Measurements from ENCODE around the gene DYNLL1.
"Not testable (repeated sequence)": the region's sequence is repeated elsewhere in the genome, so short reads cannot be mapped to it uniquely, and the experiment has no call there.

The DYNLL1 gene

DNA sequence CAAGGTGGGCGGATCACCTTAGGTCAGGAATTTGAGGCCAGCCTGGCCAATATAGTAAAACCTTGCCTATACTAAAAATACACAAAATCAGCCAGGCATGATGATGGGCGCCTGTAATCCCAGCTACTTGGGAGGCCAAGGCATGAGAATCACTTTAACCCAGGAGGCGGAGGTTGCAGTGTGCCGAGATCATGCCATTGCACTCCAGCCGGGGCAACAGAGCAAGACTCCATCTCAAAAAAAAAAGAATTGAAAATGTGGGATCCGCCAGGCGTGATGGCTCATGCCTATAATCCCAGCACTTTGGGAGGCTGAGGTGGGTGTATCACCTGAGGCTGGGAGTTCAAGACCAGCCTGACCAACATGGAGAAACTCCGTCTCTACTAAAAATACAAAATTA, 23.4 kb downstream of the DYNLL1 start:
- H3K27me3 Mint-ChIP-seq; H3K4me1 Mint-ChIP-seq (ENCODE audit: low read depth); H3K9me3 Mint-ChIP-seq; DNase-seq; H3K27ac Mint-ChIP-seq; H3K4me3 Mint-ChIP-seq: not testable (repeated sequence)
- H3K36me3 Mint-ChIP-seq (ENCODE audit: low read depth): peaks cover 48% of the 10 kb centered on the region

DNA sequence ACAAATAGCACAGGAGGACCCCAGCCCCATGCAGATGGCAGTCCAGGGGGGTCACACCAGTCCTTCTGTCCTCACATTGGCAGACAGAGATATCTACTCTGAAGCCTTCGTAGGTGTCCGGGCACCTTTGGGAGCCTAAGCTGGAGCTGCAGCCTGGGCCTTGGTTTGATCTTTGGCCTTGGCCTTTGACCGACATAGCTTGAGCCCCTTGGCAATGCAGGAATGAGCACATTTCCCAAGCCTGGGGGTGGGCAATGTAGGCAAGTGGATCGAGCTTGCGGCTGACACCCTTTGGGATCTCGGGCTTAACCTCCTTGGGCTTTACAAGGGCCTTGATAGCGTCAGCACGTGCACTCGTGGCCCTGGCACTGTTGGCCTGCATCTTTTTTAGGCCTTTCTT, 26.7 kb downstream of the DYNLL1 start:
- no peak overlapping the region for H3K27ac Mint-ChIP-seq
- no peaks in the 10 kb centered on the region for H3K9me3 Mint-ChIP-seq
- H3K4me3 Mint-ChIP-seq: no peak overlapping the region
- DNase-seq: no peak
- H3K36me3 Mint-ChIP-seq (ENCODE audit: low read depth): peaks cover 34% of the 10 kb centered on the region
- H3K4me1 Mint-ChIP-seq (ENCODE audit: low read depth): peaks cover 5% of the 10 kb centered on the region
- no peaks in the 10 kb centered on the region for H3K27me3 Mint-ChIP-seq

DNA sequence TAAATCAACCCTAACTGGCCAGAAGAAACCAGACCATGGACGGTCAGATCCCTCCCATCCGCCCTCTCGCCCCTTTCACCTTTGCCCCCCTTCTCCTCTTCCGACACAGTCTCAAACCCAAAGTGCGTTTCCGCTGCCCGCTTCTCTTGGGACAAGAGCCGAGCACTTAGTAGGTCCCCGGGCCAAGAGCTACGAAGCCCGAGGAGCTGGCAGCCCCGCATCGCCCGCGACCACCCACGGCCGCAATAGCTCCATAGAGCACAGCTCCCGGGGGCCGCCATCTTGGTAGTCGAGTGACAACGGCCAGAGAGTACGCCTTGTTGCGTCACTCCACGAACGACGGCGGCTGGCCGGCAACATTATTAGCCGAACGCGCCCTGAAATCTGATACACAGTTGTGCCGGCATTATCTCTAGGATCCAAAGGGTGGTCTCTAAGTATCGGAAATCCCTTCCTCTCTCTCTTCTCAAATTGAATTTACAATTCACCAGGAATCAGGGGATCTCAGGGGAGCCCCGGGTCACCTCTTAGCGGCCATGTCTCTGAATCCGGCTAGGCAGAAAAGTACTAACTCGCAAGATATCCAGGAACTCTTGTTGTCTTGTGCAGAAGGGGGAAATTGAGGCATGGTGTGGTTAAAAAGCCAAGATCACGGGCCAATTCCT, 33.1 kb downstream of the DYNLL1 start, which contains the start of gene COQ5:
Gene COQ5, minus strand, starts transcription at position 298 of the 665 bp plus-strand sequence. Its CDS starts 17 bp downstream, at position 281.
- Mint-ChIP-seq H3K27ac (peak within 1 kb of the TSS; percentile 98), H3K36me3 (ENCODE audit: low read depth) (peaks cover 19% of the 10 kb centered on the region), H3K4me3 (peak within 1 kb of the TSS; percentile 97), H3K27me3 (no peaks in the 10 kb centered on the region), H3K9me3 (no peaks in the 10 kb centered on the region), H3K4me1 (ENCODE audit: low read depth) (peaks cover 28% of the 10 kb centered on the region)
- DNase-seq: peak; percentile 89

DNA sequence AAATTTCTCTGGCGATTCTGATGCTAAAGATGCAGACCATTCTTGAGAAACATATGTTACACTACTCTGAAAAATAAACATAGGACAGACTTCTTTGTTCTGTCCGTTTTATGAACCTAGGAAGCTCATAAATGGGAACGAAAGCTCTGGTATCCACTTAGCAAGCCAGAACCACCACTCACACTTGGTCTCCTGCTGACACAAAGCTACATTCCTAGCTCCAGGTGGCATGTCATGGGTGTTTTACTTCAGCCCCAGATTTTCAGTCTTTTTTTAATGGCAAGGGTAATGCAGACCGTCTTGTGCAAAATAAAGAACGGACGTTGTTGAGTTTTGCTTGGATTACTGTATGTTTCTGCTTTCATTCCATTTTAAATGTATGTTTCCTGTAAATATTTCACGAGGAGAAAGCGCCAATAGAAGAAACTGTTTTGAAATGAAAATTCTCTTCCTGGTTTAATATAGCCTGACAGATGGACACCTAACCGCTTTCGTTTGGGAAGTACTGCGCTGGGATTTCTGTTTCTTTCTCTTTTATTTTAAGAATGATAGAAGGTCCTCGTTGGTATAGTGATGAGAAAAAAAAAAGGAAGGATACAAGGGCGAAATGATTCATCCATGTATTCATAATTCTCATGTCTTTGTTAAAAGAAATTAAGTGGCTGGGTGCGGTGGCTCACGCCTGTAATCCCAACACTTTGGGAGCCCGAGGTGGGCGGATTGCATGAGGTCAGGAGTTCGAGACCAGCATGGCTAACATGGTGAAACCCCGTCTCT, 33.9 kb downstream of the DYNLL1 start:
- H3K27me3 Mint-ChIP-seq: no peaks in the 10 kb centered on the region
- no peak for DNase-seq
- H3K4me3 Mint-ChIP-seq: peak overlapping the region; percentile 97
- H3K9me3 Mint-ChIP-seq: no peaks in the 10 kb centered on the region
- H3K36me3 Mint-ChIP-seq (ENCODE audit: low read depth): peaks cover 22% of the 10 kb centered on the region
- H3K27ac Mint-ChIP-seq: peak overlapping the region; percentile 98
- H3K4me1 Mint-ChIP-seq (ENCODE audit: low read depth): peaks cover 29% of the 10 kb centered on the region

DNA sequence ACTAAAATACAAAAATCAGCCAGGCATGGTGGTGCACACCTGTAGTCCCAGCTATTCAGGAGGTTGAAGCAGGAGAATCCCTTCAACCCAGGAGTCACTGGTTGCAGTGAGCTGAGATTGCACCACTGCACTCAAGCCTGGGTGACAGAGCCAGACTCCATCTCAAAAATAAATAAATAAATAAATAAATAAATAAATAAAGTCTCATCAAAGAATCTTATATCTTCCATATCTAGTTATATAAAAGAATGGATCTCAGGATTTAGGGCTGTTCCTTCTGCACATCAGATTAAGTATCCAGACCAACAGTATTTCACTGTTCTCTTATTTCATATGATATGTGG, 34.5 kb downstream of the DYNLL1 start:
- H3K27ac Mint-ChIP-seq, DNase-seq, H3K9me3 Mint-ChIP-seq, H3K27me3 Mint-ChIP-seq: not testable (repeated sequence)
- H3K4me3 Mint-ChIP-seq: peak overlapping the region; percentile 97
- peaks cover 27% of the 10 kb centered on the region for H3K36me3 Mint-ChIP-seq (ENCODE audit: low read depth)
- H3K4me1 Mint-ChIP-seq (ENCODE audit: low read depth): peaks cover 32% of the 10 kb centered on the region

DNA sequence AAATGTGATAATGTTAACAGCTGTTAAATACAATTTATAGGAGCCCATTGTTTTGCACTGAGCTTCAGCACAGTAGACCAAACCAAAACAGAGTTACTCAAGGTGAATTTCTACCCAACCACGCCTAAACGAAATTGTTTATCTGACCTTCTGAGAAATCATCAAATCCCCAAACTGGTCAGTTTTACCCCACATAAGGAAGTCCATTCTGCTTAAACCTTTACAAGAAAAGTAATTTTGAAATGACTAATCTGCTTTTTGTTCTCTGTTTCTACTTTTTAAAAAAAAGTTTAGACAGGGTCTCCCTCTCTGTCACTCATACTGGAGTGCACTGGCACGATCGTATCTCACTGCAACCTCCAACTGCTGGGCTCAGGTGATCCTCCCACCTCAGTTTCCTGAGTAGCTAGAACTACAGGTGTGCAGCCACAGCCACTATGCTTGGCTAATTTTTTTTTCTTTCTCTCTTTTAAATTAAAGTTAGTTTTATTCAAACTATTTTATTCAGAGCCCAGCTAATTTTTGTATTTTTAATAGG, 36.9 kb downstream of the DYNLL1 start:
- H3K27me3 Mint-ChIP-seq: no peaks in the 10 kb centered on the region
- H3K4me3 Mint-ChIP-seq: no peak overlapping the region
- DNase-seq: no peak
- H3K4me1 Mint-ChIP-seq (ENCODE audit: low read depth): peaks cover 48% of the 10 kb centered on the region
- H3K36me3 Mint-ChIP-seq (ENCODE audit: low read depth): peaks cover 44% of the 10 kb centered on the region
- peak overlapping the region; percentile 18 for H3K27ac Mint-ChIP-seq
- no peaks in the 10 kb centered on the region for H3K9me3 Mint-ChIP-seq

DNA sequence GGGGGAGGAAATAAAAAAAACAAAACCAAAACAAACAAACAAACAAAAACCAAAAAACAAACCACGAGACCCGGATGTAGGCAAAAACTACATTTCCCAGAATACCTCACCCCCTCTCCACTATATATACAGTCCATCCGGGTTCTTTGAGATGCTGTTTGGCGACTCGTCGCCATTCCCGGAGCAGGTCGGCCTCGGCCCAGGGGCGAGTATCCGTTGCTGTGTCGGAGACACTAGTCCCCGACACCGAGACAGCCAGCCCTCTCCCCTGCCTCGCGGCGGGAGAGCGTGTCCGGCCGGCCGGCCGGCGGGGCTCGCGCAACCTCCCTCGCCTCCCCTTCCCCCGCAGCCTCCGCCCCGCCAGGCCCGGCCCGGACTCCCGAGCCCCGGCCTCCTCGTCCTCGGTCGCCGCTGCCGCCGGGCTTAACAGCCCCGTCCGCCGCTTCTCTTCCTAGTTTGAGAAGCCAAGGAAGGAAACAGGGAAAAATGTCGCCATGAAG, 38.3 kb downstream of the DYNLL1 start, which contains the start of gene RNF10:
Gene RNF10, plus strand, starts transcription at position 154 of the 500 bp plus-strand sequence. CDS start 456 bp downstream, outside the sequence.
- H3K27ac Mint-ChIP-seq: peak within 1 kb of the TSS; percentile 93
- peaks cover 48% of the 10 kb centered on the region for H3K36me3 Mint-ChIP-seq (ENCODE audit: low read depth)
- H3K9me3 Mint-ChIP-seq: no peaks in the 10 kb centered on the region
- H3K27me3 Mint-ChIP-seq: no peaks in the 10 kb centered on the region
- peak; percentile 80 for DNase-seq
- peaks cover 58% of the 10 kb centered on the region for H3K4me1 Mint-ChIP-seq (ENCODE audit: low read depth)
- H3K4me3 Mint-ChIP-seq: peak within 1 kb of the TSS; percentile 94

DNA sequence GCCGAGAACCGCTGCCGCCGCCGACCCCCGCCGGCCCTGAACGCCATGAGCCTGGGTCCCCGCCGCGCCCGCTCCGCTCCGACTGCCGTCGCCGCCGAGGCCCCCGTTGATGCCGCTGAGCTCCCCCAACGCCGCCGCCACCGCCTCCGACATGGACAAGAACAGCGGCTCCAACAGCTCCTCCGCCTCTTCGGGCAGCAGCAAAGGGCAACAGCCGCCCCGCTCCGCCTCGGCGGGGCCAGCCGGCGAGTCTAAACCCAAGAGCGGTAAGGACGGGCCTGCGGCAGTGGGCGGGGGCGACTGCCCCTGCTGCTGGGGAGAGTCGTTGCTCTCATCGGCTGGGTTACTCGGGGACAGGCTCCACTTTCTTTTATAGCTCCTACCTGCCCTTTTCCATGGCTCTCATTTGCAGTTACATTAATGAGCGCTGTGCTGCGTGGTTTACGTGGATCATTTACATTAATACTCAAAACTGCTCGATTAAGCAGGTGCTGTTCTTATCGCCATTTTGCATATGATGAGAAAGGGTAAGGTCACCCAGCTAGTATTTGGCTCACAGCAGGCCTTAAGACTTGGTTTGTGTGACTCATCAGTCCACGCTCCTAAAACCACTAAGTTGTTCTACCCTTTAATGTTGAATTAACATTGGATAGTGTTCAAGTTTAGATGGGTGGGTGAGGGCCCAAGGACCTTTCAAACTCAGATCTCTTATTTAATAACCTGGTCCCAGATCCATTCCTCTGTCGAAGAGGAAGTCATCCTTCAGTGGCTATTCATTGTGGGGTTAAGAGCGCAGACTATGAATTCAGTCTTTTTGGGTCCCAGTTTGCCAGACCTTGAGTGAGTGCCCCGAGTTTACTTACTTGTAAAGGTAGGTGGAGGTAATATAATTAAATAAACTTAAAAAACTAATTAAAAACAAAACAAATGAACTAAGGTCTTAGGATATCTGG, 39.1 kb downstream of the DYNLL1 start:
- Mint-ChIP-seq H3K9me3 (no peaks in the 10 kb centered on the region), H3K4me1 (ENCODE audit: low read depth) (peaks cover 56% of the 10 kb centered on the region)

DNA sequence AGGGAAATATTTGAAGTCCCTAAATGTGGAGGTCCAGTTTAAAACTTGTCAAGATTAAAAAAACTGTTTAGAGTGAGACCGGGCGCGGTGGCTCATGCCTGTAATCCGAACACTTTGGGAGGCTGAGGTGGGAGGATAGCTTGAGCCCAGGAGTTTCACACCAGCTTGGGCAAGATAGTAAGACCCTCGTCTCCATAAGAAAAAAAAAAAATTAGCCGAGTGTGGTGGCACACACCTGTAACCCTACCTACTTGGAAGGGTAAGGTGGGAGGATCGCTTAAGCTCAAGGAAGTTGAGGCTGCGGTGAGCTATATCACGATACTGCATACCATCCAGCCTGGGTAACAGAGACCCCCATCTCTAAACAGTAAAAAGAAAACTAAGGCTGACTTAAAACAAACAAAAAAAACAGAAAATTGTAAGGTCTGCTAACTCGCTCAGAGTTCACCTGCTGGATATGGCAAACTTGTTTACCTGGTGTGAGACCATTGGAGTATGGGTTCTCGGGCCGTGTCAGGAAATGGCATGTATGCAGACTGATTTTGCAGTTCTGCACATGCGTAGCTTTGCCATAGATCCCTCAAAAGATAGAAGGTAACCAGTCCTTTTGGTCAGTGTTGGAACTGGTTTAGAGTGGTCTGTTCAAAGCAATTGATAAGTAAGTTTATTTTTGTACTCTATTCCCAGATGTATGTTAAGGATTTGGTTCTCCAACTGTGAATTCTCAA, 40.3 kb downstream of the DYNLL1 start:
- H3K4me3 Mint-ChIP-seq: peak overlapping the region; percentile 94
- no peaks in the 10 kb centered on the region for H3K27me3 Mint-ChIP-seq
- DNase-seq: no peak
- H3K27ac Mint-ChIP-seq: peak overlapping the region; percentile 85
- H3K4me1 Mint-ChIP-seq (ENCODE audit: low read depth): peaks cover 64% of the 10 kb centered on the region
- H3K9me3 Mint-ChIP-seq: no peaks in the 10 kb centered on the region
- peaks cover 67% of the 10 kb centered on the region for H3K36me3 Mint-ChIP-seq (ENCODE audit: low read depth)

More for the DNA sequence above, 39.1 kb downstream of the DYNLL1 start:
- peak overlapping the region; percentile 93 for H3K27ac Mint-ChIP-seq
- no peaks in the 10 kb centered on the region for H3K27me3 Mint-ChIP-seq
- peak; percentile 75 for DNase-seq
- H3K36me3 Mint-ChIP-seq (ENCODE audit: low read depth): peaks cover 54% of the 10 kb centered on the region
- peak overlapping the region; percentile 94 for H3K4me3 Mint-ChIP-seq

DNA sequence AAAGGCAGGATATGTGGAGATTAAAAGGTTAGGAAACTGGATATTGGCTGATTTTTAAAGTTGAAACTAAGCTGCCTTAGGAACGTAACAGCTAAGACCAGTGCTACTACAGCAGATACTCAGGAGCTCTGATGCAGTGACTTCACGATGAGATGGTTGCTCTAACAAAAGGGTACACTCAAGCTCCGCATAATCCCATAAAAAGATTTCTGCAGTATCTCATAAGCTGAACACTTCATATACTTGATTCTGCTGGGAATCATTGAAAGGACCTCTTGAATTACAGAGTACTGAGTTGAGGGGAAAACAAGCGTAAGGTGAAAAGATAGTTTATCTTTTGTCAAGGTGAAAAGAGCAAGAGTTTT, 41.9 kb downstream of the DYNLL1 start:
- Mint-ChIP-seq H3K27ac (peak overlapping the region; percentile 85), H3K9me3 (no peaks in the 10 kb centered on the region), H3K4me3 (peak overlapping the region; percentile 94), H3K4me1 (ENCODE audit: low read depth) (peaks cover 67% of the 10 kb centered on the region), H3K27me3 (no peaks in the 10 kb centered on the region), H3K36me3 (ENCODE audit: low read depth) (peaks cover 82% of the 10 kb centered on the region)
- DNase-seq: no peak

DNA sequence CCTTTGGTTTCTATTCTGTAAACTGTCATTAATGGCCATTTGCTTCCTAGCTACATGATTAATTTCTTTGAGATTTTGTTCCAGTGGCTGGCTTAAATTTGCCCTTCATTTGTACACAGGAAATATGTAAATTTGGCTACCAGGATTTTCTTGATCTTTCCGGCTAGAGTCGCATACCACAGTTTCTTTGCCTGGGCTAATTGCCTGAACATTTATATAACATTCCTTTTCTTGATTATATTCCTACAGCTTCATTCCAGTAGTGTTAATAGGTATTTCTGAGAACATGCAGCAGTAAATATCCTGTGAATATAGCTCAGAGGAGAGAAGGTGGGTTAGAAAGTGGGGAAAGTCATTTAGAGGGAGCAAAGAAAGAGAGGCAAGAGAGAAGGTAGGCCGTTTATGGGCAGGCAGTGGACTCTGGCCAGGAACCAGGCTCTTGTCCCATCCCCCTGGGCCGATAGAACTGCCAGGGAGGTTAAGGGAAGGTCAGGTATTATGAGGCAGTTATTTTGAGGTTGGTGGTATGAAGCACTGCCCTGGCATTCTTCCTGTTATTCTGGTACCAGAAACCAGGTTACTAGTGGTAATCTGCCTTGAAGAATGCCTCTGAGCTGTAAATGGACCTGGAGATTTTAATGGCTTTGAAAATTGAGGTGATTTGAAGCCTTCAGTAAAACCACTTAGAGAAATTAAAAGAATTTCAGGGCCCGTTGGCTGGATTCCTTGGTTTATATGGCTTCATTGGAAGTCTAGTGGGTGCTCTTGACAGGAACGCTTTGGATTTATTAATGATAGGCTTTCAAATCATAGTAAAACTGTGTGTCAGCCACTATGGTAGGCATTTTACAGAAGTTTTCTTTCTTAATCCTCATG, 42.6 kb downstream of the DYNLL1 start:
- H3K4me1 Mint-ChIP-seq (ENCODE audit: low read depth): peaks cover 66% of the 10 kb centered on the region
- H3K27ac Mint-ChIP-seq: peak overlapping the region; percentile 85
- peaks cover 85% of the 10 kb centered on the region for H3K36me3 Mint-ChIP-seq (ENCODE audit: low read depth)
- no peaks in the 10 kb centered on the region for H3K9me3 Mint-ChIP-seq
- no peaks in the 10 kb centered on the region for H3K27me3 Mint-ChIP-seq
- DNase-seq: no peak
- peak overlapping the region; percentile 94 for H3K4me3 Mint-ChIP-seq

DNA sequence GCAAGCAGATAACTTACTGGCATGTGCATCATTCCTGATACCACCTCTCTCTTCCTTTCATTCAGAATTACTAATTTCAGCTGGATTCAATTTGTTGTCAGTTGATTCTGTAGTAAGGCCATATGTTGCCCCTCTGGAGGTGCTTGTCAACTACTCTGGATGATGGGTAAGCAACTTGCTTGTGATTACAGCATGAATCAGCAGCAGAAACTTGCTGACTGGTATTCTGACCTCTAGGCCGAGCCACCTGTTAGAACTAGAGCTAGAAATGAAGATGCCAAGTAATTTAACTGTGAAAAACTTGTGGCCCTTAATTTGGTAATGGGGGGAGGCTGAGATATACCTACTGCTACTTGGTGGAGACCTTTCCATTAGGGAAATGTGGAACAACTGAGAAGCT, 43.4 kb downstream of the DYNLL1 start:
- Mint-ChIP-seq H3K27me3 (no peaks in the 10 kb centered on the region), H3K27ac (peak overlapping the region; percentile 85), H3K36me3 (ENCODE audit: low read depth) (peaks cover 89% of the 10 kb centered on the region), H3K9me3 (no peaks in the 10 kb centered on the region), H3K4me3 (peak overlapping the region; percentile 94), H3K4me1 (ENCODE audit: low read depth) (peaks cover 69% of the 10 kb centered on the region)
- no peak for DNase-seq

DNA sequence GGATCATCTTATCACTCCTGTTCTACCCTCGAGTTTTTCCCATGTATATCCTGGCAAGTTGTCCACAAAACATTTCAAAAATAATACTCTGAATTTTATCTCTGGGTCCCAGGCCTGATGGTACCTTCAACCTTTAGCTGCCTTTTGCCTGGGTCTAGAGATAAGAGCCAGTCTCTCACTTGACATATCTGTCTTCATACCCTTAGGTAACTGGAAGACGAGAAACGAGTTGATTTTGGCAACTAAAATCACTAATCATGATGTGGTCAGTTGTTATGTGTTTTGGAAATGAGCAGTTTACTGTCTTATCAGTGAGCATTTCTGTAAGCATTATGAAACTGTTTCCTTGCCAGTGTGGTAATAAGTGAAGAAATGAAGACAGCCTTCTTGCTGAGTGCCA, 44.5 kb downstream of the DYNLL1 start:
- peaks cover 68% of the 10 kb centered on the region for H3K4me1 Mint-ChIP-seq (ENCODE audit: low read depth)
- peak overlapping the region; percentile 85 for H3K27ac Mint-ChIP-seq
- DNase-seq: no peak
- H3K36me3 Mint-ChIP-seq (ENCODE audit: low read depth): peaks cover 86% of the 10 kb centered on the region
- no peaks in the 10 kb centered on the region for H3K27me3 Mint-ChIP-seq
- H3K9me3 Mint-ChIP-seq: no peaks in the 10 kb centered on the region
- H3K4me3 Mint-ChIP-seq: no peak overlapping the region
